HG02981 (cell line): ENCODE results near the gene TDG.

Source experiments
- ATAC-seq: cut with Tn5 transposase; IDR thresholded peaks from one replicate; pipeline ENCODE4 v1.9.1; 2021; ENCODE audit warnings: mild to moderate bottlenecking, moderate library complexity; ENCODE audit not compliant: unreplicated experiment

TDG gene

DNA sequence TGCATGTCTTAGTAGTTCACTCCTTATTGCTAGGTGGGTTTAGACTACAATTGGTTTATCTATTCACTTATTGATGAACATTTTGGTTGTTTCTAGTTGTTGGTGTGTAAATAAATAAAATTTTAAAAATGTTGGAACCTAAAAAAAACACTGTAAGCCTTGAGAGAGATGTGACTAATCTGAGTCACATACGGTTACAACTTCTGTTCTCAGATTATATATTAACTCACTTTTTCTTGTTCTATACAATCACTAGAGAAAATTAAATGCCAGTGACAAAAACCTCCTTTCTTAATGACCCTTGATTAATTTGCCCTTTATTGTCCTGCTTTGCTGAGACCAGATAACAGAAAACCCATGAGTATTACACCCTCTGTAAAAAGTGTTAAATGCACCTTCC, 7.1 kb upstream of the TDG start:
- ATAC-seq = no peak

DNA sequence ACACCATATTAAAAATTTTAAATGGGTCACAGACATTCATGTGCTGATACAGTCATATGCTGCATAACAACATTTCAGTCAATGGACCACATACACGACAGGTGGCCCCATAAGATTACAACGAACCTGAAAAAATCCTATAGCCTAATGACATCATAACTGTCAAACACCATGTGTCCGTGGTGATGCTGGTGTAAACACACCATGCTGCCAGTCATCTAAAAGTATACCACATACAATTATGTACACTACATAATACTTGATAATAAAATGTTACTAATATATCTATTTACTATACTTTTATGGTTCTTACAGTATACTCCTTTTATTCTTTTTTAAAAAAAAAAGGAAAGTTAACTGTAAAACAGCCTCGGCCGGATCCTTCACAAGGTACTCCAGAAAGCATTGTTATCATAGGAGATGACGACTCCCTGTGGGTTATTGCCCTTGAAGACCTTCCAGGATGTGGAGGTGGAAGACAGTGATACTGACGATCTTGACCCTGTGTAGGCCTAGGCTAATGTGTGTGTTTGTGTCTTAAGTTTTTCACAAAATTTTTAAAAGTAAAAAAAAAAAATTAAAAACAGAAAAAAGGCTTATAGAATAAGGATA, 5.0 kb upstream of the TDG start:
- ATAC-seq = no peak

- ATAC-seq = no peak
Measured at GRCh38 chr12:103962493-103962892, 3.2 kb upstream of the TDG start.

- ATAC-seq = no peak
Measured at GRCh38 chr12:103964805-103965204, 867 bp upstream of the TDG start.

DNA sequence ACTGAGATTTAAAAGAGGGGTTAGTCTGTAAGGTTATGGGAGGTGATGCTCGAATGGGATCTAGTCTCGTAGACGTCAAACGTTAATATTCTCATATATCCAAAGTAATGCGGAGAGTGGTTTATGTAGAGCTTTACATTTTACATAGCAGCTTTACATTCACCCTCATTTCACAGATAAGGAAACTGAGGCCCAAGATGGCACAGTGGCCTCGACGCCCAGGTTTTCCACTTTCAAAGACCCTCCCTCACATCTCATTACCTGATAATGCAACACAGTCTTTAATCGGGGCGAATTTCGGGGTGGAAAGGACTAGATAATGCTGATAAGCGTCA, 450 bp upstream of the TDG start:
- ATAC-seq = no peak

GRCh38 chr12:103966736-103967135, 1.1 kb downstream of the TDG start:
- ATAC-seq = no peak

- ATAC-seq = no peak
Measured at GRCh38 chr12:103969391-103969790, 3.7 kb downstream of the TDG start.

DNA sequence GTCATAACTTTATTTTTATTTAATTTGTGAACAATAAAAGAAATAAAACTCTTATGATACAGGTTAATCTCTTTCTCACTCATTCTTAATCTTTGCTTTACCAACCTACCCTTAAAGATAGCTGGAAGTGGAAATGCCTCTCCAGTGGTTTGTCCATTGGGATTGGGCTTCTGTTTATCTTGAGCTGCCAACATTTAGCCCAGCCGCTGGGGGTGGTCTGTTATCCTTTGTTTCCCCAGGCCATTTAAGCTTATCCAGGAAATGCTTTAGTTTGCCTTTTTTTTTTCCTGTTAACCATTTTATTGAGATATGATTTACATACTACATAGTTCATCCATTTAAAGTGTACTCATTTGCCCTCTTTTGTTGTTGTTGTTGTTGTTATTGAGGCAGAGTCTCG, 8.2 kb downstream of the TDG start:
- ATAC-seq = no peak

GRCh38 chr12:103975368-103975767, 9.7 kb downstream of the TDG start:
- no peak for ATAC-seq

GRCh38 chr12:103978384-103978982, 12.8 kb downstream of the TDG start:
- no peak for ATAC-seq

DNA sequence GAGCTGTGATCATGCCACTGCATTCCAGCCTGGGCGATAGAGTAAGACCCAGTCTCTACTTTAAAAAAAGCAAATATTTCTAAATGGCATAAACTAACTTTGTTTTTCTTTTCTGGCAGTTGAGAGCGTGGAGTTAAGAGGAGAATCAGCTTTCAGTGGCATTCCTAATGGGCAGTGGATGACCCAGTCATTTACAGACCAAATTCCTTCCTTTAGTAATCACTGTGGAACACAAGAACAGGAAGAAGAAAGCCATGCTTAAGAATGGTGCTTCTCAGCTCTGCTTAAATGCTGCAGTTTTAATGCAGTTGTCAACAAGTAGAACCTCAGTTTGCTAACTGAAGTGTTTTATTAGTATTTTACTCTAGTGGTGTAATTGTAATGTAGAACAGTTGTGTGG, 21.2 kb downstream of the TDG start:
- ATAC-seq = no peak

- no peak for ATAC-seq
Measured at GRCh38 chr12:103994235-103994634, 28.6 kb downstream of the TDG start.

GRCh38 chr12:103996595-103996994, 30.9 kb downstream of the TDG start:
- no peak for ATAC-seq

- no peak for ATAC-seq
Measured at GRCh38 chr12:103997286-103997900, 31.7 kb downstream of the TDG start.

- ATAC-seq = no peak
Measured at GRCh38 chr12:103998976-103999375, 33.3 kb downstream of the TDG start.

DNA sequence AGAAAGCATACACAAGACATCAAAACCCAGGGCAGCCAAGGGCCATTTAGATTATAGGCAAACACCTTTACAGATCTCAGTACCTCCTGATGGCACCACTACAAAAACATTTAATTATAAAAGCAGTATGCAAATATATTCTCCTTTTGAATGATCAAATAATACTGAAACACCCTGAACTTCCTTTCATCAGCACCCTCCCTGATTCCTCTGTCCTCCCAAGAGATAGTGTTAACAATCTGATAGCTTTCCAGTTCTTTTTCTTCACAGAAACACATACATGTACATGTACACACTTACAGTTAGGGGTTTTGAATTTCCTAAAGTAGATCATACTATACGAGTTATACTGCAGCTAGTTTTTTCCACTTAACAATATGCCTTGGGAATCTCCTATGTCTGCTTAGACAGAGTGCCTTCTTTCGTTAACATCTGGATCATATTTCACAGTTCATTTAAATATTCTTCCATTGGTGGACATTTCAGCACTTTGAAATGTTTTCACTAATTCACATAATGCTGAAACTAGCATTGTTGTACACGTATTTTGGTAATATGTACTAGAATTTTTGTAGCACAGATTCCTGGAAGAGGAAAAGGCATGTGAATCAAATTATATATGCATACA, 35.2 kb downstream of the TDG start:
- no peak for ATAC-seq

- ATAC-seq = no peak
Measured at GRCh38 chr12:104002686-104003085, 37.0 kb downstream of the TDG start.

DNA sequence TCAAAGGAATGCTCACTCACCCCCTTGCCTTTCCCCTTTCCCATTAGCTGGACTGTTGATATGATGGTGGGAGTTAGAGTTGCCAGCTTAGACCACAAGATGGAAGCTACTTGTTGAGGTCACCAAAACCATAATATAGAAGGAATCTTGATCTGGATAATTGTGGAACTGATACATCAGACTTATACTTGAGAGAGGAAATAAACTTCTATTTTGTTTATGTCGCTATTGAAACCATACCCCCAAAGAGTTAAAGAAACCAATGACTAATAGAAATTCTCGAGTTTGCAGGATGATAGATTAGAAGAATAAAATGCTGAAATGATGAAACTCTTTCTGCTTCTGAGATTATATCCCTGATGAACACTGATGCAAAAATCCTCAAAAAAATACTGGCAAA, 37.9 kb downstream of the TDG start:
- no peak for ATAC-seq

GRCh38 chr12:104006929-104007328, 41.3 kb downstream of the TDG start:
- no peak for ATAC-seq

DNA sequence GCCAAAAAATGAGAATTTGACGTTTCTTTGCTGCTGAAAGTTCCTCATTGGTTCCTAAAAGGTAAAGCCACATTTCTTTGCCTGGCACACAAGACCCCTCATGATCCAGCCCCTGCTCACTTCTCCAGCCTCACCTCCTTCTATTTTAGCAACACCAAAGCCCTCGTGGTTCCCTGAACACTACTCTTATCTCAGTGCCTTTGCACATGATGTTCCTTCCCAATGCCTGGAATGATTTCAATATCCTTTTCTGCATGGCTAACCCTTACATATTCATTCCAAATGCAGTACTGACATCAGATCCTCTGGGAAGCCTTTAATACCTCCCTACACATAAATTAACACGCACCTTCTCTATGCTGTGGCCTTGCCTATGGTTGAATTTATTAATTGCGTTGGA, 44.4 kb downstream of the TDG start:
- no peak for ATAC-seq

DNA sequence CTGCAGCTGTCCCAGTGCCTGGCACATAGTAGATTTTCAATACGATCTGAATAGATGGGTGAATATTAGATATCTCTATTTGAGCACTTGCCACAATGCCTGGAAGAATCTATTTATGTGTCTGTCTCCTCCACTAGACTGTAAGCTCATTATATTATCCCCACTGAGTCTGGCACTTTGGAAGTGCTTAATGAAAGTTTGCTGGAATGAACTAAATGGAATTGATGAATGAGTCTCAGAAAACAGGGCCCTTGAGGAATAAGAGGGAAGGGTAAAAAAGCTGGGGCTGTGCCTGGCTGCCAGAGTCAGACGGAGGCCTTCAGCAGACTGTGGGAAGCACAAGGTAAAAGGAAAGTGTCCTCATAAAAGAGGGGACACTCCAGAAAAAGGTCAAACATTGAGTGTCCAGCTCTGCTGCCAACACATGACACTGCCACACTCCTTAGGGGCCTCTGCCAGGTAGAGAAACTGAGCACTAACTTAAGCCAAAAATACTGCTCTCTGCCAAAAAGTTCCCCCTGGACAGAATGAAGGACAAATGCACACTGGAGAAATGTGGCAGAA, 45.0 kb downstream of the TDG start:
- ATAC-seq = no peak

GRCh38 chr12:104011253-104011652, 45.6 kb downstream of the TDG start:
- ATAC-seq = no peak
